Iris pigment epithelial cell (primary cell): ENCODE results near the gene CLCN4.

Source experiments
- DNase-seq: peaks from one replicate; pipeline ENCODE4 v3.0.0-alpha.2; 2011; ENCODE audit warnings: low read depth

CLCN4 gene

DNA sequence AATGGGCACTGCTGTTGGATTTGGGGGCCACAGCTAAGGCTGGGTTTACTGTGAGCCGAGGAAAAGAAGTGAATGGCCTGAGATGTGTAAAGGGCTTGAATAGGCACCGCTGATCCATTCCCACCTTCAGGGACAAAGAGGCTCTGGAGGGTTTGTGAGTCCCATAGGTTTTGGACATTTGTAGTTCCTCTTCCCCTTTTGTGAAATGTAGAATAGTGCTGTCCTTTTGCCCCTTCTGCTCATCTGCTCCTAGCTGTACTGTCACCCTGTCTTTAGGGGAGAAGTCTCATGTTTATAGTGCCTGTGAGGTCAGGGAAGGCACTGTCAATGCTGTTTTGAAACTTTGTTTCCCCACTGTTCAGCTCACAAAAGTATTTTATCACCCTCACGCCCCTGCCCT is 26.4 kb upstream of the CLCN4 start:
- DNase-seq: no peak

DNA sequence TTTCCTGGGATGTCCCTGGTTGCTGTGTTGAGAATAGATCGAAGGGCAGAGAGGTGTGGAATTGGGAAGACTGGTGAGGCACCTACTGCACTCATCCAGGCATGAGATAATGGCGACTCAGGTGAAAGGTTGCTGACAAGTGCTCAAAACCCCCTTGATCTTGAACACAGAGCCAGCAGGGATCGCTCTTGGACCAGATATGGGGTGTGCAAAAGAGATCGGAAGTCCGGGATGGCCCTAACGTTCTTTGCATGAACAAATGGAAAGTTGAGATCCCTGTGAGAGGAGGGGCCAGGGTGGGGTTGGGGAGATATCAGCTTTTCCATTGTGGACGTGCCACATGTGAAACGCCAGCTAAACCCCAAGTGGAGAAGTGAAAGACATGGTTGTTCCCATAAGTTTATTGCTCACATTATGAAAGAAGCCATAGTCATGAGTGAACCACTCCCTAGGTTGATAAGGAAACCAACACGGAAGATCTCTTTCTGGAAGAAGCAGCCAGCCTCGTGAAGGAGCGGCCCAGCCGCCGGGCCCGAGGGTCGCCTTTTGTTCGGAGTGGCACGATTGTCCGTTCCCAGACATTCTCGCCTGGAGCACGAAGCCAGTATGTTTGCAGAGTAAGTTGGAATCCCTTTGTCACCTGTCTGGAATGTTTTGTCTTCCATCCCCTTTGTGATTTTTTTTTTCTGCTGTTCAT is 22.6 kb upstream of the CLCN4 start:
- no peak for DNase-seq

- no peak for DNase-seq
These were observed 21.9 kb upstream of the CLCN4 start for GRCh38 chrX:10134921-10135320.

- no peak for DNase-seq
These were observed 21.0 kb upstream of the CLCN4 start for GRCh38 chrX:10135561-10136399.

- DNase-seq: no peak
These were observed 18.0 kb upstream of the CLCN4 start for GRCh38 chrX:10138726-10139125.

DNA sequence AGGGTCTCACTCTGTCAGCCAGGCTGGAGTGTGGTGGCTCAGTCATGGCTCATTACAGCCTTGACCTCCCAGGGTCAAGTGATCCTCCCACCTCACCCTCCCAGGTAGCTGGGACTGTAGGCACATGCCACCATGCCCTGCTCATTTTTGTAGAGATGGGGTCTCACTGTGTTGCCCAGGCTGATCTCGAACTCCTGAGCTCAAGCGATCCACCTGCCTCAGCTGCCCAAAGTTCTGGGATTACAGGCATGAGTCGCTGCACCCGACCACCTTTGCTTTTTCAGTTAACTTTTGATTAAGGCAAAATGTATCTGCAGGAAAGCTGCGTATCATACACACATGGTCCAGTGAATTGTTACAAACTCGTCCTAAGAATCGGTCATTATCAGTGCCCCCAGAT is 16.5 kb upstream of the CLCN4 start:
- no peak for DNase-seq

DNA sequence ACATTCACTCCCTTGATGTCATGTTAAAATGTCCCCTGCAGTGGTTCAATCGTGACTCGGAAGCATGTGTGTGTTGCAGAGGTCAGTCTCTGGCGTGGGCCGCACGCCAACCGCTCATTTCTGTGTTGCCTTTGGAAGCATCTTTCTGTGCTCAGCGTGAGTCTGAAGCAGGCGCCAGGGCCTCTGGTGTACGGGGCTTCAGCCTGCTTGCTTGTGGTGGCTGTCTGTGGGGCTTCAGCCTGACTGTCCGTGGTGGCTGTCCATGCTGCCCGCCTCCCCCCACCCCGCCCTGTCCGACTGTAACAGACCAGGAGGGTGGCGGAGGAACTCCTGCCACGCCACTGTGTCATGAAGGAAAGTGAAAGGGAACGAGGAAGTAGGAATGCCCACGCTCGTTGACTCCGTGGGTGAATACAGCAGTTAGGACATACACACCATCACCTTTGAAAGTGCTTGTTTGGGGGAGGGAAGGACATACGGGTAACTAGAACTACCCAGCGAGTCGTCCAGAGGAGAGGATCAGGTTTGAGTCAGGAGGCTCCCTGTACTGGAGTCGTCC is 14.7 kb upstream of the CLCN4 start:
- DNase-seq: no peak

- DNase-seq: no peak
These were observed 13.4 kb upstream of the CLCN4 start for GRCh38 chrX:10143071-10143983.

- DNase-seq: no peak
These were observed 10.4 kb upstream of the CLCN4 start for GRCh38 chrX:10146346-10146745.

- no peak for DNase-seq
These were observed 4.7 kb upstream of the CLCN4 start for GRCh38 chrX:10152086-10152485.

DNA sequence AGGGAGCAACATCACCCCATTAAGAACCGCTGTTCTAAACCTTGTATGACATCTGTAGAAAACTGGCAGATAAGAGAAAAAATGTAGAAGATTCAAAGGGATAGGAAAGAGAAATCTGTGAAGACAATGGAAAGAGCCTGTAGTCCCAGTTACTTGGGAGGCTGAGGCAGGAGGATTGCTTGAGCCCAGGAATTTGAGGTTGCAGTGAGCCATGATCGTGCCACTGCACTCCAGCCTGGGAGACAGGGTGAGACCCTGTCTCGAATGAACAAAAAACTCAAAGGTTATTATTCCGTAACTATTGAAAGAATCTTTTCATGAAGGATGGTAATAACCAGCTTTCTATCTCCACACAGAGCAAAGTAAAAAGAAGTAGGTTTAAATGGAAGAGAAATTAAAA is 1.6 kb upstream of the CLCN4 start:
- DNase-seq: no peak

DNA sequence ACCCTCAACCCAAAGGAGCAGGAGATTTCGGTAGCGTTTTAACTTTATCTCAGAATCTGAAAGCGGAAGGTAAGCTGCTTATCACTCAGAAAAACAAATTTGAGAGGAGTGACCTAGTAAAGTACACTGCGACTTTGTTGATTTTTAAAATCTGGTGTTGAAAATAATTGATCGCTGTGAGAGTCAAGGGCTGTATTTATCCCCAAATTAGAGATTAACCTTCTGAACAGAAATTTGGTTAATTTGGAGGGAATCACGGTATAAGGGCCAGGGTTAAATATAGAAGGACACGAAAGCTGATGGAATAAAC is 212 bp downstream of the CLCN4 start:
- no peak for DNase-seq

DNA sequence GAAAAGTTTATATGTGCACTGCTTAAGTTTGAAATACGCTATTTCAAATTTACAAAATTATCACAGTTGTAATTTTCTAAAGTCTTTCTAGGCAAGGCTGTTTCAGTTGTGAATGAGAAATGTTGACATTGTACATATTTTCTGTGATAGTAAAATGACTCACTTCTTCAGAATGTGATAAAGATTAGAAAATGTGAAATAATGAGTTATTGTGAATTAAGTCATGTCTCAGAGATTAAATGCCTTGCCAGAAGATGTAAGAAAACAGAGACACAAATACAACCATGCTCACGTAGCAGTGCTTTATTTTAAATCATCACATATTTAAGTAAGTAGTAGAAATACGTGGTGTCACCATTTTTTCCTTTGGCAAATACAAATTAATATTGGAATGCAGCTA is 768 bp downstream of the CLCN4 start:
- peak; percentile 58 for DNase-seq

GRCh38 chrX:10158279-10159144 is 1.7 kb downstream of the CLCN4 start:
- peak; percentile 12 for DNase-seq

DNA sequence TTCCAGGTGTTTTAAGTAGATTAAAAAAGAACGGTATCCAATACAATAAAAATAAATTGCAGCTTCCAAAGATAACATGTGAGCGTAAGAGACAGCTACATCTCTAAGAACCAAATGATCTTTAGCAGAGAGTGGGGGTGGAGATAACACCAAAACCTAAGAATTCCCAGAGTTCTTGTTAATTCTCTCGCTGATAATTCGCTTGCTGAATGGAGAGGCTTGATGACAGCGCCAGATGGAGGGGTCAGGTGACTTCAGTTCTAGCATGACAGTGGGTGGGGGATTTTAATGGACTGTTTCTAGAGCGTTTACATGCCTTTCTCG is 2.3 kb downstream of the CLCN4 start:
- no peak for DNase-seq

DNA sequence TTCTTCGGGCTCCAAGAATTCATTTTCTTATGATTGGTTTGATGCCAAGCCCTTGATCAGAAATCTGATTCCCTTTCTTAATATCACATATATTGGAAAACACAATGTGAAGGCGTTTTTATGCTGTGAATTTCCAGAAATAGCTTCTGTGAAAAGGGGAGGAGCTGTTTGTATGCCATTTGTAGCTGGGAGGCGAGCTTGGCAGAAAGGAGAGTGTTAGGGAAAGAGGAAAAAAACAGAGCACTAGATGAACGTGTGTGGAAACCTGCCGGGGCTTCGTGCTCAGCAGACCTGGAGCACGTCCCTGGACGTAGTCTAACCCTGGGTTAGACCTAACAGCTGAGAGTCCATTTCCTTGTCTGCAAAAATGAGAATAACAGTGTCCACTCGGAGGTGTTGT is 3.4 kb downstream of the CLCN4 start:
- DNase-seq: no peak

DNA sequence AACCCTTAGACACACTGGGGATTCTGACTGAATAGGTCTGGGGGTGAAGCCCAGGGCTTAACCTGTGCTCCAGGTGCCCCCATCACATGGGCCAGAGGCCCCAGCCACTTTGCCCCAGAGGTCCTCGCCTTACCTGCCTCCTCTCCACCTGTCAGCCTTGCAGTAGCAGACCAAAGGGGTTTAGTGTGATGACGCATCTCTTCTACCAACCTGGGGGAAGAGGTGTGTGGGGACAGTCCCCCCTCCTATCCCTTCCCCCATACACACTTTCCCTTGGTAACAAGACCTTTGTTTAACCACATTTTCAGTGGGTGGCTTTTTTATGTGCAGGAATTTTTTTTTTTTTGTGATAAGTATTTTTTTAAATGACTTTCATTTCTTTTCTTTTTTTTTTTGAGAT is 6.3 kb downstream of the CLCN4 start:
- DNase-seq: no peak

- no peak for DNase-seq
These were observed 8.1 kb downstream of the CLCN4 start for GRCh38 chrX:10164879-10165278.

- no peak for DNase-seq
These were observed 8.9 kb downstream of the CLCN4 start for GRCh38 chrX:10165580-10166247.

GRCh38 chrX:10166248-10166716 is 9.5 kb downstream of the CLCN4 start:
- no peak for DNase-seq

DNA sequence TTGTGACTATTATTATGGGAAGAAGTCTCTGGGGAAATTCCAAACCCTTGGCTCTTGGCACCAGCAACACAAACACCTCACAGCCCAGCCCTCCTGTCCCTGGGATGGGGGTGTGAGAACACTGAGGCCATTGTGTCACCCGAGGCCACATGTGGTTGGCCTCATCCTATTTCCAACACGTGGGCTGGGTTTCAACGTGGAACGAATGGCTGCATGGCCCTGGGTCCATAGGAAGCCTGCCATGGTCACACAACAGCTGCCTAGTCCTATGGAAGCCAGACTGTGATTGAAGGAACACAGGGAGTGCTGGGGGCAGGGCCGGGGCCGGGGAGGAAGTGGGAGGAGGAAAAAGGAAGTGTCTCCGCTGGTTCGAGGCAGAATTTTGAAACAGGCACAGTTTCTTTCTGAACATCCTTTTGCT is 10.0 kb downstream of the CLCN4 start:
- no peak for DNase-seq
